ENCODE results near the gene HOXB8. TPM values are rescaled to one million over a fixed set of nuclear protein-coding genes. Genes with fewer than 3 reads are reported as not detected.

Gene HOXB8
- total and polyA plus RNA-seq, 12 donors, result 0.55 TPM; not detected in 11

DNA sequence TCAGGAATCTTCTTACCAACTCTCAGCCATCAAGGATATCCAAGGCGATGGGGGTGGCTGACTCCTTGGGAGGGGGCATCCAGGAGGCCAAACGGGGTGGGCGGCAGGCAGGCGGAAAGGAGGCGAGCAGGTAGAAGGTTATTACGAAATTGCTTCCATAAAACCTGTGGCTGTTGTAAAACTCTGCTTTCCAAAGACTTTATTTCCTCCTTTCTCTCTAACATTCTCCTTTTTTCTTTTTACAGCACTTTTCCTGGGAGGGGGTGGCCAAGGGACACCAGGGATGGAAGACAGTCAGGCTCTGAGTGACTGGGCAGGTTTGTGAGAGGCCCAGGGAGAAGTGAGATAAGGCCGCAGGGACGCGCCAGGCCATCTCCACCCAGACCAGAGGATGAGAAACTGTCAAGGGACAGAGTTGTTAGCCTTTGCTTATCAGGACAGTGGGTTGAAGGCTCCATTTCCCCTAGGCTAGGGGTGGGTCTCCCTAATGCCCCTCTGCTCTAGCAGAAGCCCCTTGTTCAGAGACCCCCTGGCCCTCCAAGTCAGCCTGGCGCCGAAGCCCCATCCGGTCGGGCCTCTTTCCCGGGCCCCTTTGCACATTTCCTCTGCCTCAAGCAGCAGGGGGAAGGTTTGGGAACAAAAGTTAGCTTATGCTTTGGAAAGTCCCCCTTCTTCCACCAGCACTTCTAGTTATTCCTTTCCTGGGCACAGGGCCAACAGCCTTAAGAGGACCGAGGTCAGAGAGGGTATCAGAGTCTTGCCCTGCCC is 16.0 kb upstream of the HOXB8 start:
- WGBS, 2 donors, result 11 to 13% methylated on average over 15 of the region's 15 CpGs
- H3K27me3 ChIP-seq, result peaks cover 79 to 100% (median 100%) of the 10 kb centered on the region in 7 donors
- intact Hi-C loops (cut with DNase I), result no loop called here

DNA sequence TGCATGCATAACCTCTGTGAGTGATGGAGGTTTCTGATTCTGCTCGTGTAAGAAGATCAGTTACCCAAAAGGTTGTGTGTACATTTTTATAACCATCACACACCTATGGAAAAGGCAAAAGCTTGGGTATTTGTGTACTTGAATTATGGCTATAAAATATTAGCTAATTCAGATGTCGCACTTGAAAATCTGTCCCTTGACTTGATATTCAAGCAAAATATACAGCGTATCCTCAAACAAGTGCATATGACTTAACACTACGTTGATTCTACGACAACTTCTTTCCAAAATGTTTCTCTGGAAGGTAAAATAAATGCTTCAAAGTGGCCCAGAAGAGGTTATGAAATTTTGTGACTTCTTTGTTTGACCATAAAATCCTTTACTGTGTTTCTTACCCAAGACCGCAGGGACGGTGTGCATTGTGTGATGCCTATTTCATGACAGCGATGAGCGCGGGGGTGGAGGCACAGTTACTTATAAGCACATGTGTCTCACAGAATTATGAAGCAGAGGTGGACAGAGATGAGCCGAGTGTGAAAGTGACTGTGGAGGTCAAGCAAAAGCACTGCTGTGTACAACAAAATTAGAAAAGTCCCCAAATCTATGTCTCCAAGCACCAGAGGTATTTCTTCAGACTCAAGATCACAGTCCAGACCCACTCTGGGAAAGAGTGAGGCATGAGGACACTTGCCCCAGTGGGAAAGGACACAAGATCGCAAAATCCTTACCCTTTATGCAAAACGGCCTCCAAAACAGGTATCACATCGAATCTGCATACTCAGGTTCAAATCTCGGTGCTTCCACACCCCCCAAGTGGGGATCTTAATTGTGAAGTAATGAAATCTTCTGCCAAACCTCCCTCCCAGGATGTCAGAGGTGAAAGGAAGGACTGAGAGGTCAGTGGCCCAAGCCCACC is 15.2 kb upstream of the HOXB8 start:
- WGBS, 2 donors, result 23 to 26% methylated on average over 15 of the region's 15 CpGs
- no peak overlapping the region for H3K27ac ChIP-seq
- DNase-seq, result no peak
- no peaks in the 10 kb centered on the region for H3K9me3 ChIP-seq
- H3K4me3 ChIP-seq, result no peak overlapping the region
- intact Hi-C loops (cut with DNase I), result no loop called here
- ATAC-seq, result no peak
- peaks cover 5 to 31% (median 19%) of the 10 kb centered on the region in 9 donors for H3K4me1 ChIP-seq
- TF ChIP-seq, protein P1, sequence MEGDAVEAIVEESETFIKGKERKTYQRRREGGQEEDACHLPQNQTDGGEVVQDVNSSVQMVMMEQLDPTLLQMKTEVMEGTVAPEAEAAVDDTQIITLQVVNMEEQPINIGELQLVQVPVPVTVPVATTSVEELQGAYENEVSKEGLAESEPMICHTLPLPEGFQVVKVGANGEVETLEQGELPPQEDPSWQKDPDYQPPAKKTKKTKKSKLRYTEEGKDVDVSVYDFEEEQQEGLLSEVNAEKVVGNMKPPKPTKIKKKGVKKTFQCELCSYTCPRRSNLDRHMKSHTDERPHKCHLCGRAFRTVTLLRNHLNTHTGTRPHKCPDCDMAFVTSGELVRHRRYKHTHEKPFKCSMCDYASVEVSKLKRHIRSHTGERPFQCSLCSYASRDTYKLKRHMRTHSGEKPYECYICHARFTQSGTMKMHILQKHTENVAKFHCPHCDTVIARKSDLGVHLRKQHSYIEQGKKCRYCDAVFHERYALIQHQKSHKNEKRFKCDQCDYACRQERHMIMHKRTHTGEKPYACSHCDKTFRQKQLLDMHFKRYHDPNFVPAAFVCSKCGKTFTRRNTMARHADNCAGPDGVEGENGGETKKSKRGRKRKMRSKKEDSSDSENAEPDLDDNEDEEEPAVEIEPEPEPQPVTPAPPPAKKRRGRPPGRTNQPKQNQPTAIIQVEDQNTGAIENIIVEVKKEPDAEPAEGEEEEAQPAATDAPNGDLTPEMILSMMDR (IDR thresholded peaks at IDR 0.05), result no peak
- peaks cover 72 to 100% (median 100%) of the 10 kb centered on the region in 7 donors for H3K27me3 ChIP-seq
- H3K36me3 ChIP-seq, result no peaks in the 10 kb centered on the region

More for the DNA sequence above, 16.0 kb upstream of the HOXB8 start:
- H3K4me3 ChIP-seq, result no peak overlapping the region
- H3K4me1 ChIP-seq, result peaks cover 0 to 23% (median 11%) of the 10 kb centered on the region in 9 donors
- no peaks in the 10 kb centered on the region for H3K36me3 ChIP-seq
- no peak overlapping the region for H3K27ac ChIP-seq
- ATAC-seq (no peak), DNase-seq (no peak)
- TF ChIP-seq, protein P1 (IDR thresholded peaks at IDR 0.05), result no peak
- no peaks in the 10 kb centered on the region for H3K9me3 ChIP-seq

DNA sequence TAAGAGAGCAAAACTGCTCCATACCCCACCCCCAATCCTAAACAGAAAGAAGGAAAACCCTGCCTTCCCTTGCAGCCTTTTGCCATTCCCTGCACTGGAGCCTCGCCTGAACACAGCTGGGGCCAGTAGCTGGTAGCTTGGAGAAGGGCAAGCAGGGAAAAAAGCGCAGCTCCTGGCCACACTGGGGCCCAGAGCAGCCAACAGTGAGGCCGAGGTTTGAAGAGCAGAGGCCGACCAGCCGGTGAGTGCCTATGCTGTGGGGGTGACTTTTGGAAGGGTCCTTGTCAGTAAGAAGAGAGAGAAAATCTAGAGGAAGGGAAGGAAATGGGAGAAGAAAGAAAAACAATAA is 14.3 kb upstream of the HOXB8 start:
- Histone ChIP-seq H3K27ac (no peak overlapping the region), H3K27me3 (peaks cover 72 to 100% (median 100%) of the 10 kb centered on the region in 7 donors), H3K4me3 (no peak overlapping the region), H3K36me3 (no peaks in the 10 kb centered on the region), H3K4me1 (peaks cover 7 to 37% (median 25%) of the 10 kb centered on the region in 9 donors), H3K9me3 (no peaks in the 10 kb centered on the region)
- 13 to 16% methylated on average over 5 of the region's 5 CpGs for WGBS, 2 donors
- DNase-seq (no peak), ATAC-seq (no peak)
- TF ChIP-seq, protein P1 (IDR thresholded peaks at IDR 0.05), result no peak
- intact Hi-C loops (cut with DNase I), result no loop called here

DNA sequence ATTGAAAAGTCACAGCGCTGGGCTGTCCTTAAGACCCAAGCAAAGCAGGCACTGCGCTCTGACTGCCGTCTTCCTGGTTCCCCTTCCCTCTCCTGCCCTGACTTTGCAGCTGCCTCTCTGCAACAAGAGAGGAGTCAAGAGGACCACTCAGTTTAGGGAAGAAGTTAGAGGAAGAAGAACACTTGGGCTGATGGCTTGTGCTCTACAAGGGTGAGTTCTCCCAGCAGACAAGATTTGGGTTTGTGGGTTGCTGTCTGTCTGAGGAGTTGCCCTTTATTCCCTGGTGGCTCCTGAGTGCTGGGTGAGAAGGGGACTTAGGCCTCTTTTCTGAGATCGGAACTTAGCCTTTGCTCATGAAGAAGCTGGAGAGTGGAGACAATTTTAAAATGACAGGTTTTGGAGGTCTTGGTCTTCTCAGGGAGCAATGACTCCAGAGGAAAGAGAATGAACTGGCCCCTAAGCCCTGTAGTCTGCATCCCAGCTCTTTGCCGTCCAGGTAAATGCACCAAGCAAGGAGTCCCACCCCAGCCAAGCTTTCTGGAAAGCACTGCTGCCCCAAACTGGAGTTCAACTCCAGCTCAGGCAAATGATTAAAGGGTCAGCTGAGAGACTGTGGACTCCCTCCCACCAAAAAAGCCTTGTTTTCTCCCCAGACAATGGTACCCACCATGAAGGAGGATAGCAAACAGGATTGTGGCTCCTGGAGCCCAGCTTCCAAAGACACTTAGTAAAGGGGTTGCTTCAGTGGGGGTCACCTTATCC is 13.7 kb upstream of the HOXB8 start:
- no peak overlapping the region for H3K4me3 ChIP-seq
- H3K9me3 ChIP-seq, result no peaks in the 10 kb centered on the region
- DNase-seq (no peak), ATAC-seq (no peak)
- H3K27ac ChIP-seq, result no peak overlapping the region
- peaks cover 7 to 34% (median 25%) of the 10 kb centered on the region in 9 donors for H3K4me1 ChIP-seq
- TF ChIP-seq, protein P1 (IDR thresholded peaks at IDR 0.05), result no peak
- intact Hi-C loops (cut with DNase I), result no loop called here
- WGBS, 2 donors, result 16 to 22% methylated on average over 5 of the region's 5 CpGs
- H3K36me3 ChIP-seq, result no peaks in the 10 kb centered on the region
- H3K27me3 ChIP-seq, result peaks cover 72 to 100% (median 100%) of the 10 kb centered on the region in 7 donors
